ENCODE measurements around the gene PARD3B.

Gene PARD3B

DNA sequence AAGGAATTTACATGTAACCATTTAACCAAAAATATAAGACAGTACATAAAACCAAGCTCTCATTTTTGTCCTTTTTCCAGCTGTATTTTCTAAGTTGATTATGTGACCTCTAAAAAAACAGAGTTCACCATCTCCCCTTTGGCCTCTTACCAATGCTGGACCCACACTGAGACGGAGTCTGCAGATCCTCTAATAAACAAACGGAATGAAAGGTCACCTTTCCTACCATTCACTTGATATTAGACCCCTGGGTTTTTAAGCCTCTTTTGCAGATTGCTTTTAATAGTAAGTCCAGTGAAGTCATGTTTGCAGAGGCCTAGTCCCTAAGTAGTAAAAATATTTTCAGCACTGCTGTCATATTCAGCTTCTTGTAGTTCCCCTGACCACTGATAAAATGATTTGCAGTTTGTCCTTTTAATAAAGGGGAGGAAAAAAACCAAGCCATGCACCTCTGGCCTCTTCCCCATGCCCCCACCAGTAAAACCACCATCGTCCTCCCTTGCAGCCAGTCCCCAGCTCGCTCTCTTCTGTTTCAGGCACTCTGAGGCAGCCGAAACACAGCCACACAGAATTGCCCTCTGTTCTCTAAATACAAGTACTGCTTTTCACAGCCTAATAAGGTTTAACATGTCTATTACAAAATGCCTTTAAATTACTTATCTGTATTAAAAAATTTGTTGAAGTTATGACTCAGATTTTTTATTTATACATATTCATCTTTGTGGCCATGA lies 427.5 kb downstream of the PARD3B start:
- no peak for DNase-seq

DNA sequence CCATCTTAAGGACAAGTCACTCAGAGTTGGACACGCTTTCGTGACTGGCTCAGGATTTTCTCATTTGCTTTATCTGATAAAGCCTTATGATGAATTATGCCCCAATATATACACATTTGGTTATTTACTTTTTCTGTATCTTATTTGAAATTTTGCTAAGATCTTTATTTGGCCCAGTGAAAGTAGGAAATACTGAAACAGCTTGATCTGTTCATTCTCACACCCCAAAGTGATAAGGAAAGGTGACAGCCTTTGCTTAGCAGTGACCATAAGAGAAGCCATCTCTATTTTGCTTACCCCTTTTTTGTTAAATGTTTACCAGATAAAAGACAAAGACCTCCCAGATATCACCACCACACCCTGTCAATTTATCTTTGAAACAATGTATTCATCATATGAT lies 428.3 kb downstream of the PARD3B start:
- no peak for DNase-seq

DNA sequence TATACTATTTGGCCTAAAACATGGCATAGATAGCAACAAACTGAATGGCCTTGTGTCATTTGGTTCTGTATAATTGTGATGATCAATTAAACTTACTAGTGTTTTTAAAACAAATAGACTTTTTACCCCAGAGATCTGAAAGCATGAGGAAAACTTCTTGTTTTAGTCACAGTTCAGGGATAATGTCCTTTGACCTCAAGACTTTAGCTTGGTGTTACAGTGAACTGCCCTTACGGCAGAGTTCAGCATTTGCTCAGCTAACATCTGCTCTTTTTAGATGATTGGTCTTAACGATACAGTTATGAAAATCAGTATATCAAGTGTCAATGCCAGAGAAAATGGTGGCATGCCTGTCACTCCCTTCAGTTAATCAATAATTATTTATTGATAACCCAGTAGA lies 429.2 kb downstream of the PARD3B start:
- no peak for DNase-seq

DNA sequence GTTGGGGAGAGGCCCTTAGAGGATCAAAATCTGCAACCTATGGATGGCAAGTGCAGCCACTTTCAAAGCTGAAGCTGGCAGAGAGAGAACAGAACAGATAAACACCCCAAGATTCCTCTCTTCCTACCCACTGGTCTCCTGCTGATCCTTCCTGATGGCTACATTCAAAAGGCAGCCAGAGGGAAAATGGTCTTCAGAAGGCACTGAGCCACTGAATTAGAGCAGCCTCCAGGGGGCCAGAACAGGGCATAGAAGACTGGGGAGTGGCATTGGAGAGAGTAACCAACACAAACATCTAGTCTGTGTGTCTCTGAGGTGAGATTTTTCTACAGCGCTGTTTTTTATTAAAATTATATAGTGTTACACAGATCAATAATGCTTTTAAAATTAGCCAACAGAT lies 432.6 kb downstream of the PARD3B start:
- DNase-seq: no peak

DNA sequence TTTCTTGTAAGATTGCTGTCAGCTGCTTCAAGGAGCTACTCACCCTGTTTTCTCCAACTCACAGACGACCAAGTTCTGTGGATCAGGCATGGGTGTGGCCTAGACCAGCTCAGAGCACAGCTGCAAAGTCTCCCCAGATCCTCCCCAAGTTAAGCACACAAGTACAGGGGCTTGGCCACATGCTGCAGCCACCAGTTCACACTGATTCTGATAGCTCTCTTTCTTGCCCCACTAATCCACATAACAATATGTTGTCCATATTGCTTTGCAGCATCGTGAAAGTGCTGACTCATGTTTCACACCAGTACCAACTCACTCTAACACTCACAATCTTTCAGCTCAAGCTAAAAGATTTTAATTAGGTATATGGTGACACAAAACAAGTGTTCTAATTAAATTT lies 437.0 kb downstream of the PARD3B start:
- DNase-seq: peak; percentile 2

DNA sequence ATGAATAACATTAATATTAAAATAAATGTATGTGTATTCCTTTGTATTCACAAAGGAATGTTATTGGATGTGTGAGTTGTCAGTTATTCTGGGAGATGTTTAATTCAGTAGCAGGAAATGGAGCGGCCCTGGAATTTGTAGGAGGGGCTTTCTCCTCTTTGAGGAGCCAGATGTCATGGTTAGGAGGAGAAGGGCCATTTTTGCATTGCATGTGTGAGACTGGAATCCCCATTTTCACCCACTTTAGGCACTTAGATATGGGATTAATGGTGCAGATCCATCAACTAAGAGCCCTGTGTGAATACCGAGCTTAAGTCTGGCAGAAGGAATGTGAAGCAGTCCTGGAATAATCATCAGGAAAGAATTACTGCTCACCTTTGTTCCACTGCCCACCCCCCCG lies 439.2 kb downstream of the PARD3B start:
- peak; percentile 62 for DNase-seq

DNA sequence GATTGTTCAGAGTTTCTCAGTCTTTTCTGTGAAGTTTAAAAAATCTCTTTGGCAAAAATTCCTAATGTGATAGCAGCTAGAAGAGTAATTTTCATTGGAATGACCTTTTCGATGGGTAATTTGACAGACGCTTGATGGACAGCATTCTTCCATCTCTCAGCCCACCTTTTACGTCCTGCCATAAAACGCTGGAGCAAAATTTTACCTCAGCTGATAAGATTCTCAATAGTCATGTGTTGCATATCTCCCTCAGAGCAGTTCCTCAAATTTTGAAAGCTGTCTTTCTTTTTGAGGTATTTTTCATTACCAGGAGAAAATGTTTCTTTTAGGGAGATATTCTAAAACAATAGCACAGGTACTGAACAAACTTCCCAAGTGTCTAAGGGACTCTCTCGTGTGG lies 441.4 kb downstream of the PARD3B start:
- DNase-seq: no peak

DNA sequence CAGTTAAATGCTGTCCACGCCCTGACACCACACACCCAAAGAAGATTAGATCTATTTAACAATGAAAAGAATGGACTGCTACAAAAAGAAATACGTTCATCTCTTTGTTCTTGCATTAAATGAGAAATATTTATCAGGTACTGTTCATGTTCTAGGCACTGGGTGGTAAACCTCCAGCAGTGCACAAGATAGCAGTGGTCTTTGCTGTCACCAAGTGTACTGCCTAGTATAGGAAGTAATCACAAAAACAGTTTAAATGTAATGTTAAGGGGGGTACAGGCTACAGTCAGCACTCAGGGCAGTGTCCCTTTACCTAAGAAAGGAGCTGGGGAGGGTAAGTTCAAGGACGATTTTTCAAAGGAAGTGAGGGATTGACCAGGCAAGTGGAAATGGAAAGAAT lies 443.6 kb downstream of the PARD3B start:
- DNase-seq: no peak

DNA sequence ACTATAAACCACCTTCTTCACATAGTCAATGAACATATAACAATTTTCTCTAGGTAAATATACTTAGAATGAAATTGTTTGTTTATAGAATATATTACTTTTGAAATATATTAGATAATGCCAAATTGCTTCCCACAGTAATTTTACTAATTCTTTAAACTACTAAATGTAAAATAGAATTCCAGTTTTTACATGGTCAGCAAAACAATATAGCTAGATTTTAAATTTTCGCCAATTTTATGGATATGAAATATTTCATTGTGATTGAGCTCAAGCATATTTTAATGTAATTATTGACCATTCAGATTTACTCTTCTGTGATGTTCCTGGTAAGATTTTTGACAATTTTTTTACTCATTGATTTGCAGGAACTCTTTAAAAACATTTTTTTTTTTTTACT lies 444.6 kb downstream of the PARD3B start:
- no peak for DNase-seq

DNA sequence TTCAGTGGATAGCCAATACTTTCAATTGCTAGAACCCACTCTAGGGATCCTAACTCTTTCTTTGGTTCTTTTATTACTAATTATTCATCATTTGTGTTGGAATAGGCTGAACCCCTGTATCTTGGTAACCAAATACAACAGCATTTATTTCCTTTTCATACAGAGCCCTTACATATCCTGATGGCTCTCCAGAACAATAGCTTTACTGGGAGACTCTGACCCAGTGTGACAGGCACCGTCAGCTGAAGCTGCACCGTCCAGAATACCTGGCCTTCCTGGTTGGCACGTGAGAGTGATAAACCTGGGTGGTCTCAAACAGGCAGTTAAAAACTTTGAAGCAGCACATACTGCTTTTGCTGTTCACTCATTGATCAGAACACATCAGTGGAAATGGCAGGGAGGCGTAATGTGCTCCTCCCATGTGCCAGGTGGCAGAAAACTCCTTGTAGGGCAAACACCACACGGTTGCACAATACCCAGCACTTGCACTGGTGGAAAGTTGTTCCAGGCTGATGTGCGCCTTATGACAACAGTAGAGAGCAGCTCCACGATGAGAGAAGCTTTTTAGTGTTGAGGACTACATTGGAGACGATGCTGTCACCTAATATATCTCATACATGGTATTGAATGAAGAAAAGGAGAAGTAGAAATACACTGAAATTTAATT lies 456.2 kb downstream of the PARD3B start:
- DNase-seq: no peak

DNA sequence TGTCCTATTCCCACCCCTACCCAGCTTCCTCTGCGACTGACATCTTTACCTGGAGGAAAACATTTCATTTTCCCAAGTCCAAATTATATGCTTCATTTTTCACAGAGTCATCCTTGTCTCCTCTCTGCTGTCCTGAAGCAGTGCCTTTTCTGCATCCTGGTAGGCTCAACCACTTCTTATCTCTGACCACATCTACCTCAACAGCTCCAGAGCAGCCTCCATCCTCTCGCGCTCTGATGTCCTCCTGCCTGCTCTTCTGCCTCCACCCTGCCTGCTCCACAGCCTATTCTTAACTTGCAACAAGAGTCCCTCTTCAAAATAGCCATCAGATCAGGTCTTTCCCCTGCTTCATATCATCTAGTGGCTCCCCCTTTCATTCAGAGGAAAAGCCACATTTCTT lies 457.1 kb downstream of the PARD3B start:
- DNase-seq: no peak

DNA sequence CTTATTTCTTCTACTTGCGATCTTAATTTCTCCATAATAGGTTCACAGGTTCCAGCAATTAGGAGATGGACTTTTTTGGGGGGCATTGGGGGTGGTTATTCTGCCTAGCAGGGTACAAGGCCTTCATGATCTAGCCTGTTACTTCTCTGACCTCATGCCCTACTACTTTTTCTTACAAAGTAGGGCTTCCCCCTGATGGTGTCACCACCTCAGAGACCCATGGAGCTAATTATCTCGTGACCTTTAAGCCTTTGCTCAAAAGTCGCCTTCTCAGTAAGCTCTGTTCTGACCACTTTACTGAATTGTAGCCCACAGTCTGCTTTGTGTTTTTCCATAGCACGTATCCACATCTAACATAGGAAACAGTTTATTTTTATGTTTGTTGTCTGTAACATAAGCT lies 458.0 kb downstream of the PARD3B start:
- DNase-seq: no peak

DNA sequence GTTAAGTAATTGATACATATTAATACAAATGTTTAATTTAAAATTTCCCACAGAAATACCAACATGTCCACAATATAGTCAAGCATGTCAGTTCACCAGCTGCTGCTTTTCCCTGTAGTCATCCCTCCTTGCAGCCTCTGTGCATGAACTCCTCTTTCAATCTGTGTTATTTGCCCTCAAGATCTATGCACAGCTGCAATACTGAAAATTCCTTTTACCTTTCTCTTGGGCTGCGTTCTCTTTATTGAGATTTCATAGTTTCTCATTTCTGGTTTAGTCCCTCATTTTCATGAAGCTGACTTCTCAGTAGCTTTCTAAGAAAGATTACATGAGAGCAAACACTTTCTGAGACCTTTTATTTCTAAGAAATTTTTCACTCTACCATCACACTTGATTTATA lies 464.9 kb downstream of the PARD3B start:
- no peak for DNase-seq

DNA sequence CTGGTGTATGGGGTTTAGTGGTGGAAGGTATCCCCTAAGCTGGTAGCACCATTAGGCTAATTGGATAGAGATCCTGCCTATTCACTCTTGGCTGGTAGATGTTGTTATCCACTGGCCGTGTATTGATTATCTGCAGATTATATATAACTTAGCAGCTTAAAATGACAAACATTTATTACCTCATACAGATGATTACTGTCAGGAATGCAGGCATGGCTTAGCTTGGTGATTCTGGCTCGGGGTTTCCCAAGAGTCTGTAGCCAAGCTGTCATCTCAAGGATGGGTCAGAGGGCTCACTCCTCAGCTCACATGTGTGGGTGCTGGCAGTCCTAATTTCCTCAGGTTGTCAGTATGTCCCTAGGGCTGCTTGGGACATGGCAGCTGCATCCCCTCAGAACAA lies 465.8 kb downstream of the PARD3B start:
- DNase-seq: no peak

DNA sequence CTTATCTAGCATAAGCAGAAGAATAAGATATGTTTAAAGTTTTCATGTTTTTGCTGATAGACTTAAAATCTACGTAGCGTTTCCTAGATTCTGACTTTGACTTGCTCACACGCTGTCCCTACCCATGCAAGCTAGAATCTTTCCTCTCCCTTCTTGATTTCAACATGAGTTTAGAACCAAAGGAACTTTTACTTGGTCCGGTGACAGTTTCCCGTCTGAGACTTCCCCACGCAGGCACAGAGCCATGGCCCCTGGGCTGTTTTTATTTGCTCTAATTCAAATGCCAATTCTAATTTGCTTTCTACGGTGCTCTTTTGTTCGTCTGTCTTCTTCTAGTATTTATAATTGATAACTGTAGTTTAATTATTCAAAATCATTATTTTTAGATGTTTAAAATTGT lies 467.7 kb downstream of the PARD3B start:
- DNase-seq: no peak

DNA sequence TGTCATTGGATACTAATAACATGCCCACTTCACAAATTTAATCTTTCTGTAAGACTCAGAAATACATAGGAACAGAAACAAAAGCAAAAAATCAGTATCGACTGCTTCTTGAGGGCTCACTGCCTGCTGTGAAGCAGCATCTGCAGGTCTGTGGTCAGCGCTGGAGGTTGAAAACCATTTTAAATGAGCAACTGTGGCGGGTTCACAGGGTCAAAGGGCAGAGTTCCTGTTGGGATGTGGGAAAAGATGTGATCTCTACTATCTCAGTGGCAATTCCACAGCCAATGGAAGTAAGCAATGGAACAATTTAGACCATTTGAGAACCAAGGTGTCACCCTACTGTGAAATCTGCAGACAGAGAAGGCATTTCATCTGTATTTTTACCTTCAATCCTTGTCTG lies 468.3 kb downstream of the PARD3B start:
- no peak for DNase-seq

DNA sequence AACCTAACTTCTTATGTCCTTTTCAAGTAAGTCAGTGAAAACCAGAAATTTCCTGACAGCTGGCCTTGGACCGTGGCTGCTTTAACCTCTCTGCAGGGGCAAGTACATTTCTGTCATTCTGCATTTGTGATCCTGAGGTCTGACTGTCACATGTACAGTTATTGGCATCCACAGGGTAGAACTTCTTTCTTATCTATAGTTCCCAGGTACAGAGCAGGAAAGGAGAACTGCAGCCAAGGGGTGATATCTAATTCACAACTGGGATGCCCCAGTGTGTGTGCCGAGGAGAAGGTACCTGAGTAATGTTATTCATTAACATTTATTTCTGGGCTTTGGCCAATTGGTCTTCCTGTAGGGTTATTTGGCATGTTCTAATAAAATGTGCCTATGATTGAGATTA lies 468.9 kb downstream of the PARD3B start:
- DNase-seq: no peak

DNA sequence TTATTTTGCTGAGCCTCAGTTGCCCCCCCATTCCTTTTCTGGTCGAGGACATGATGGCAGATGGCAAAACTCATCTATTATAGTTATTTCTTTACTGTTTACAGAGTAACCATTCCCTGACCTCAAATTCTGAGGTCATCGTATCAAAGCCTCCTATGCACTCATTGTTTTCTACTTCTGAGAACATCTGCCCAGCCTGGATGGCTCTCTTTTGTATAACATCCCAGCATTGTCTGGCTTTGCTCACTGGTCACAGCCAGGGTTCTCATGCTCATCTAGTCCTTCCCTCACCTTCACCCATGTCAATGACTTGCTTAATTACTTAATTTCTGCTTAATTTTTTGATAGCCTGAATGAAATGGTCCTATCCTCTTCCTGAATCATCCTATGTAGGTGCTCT lies 472.1 kb downstream of the PARD3B start:
- DNase-seq: no peak

DNA sequence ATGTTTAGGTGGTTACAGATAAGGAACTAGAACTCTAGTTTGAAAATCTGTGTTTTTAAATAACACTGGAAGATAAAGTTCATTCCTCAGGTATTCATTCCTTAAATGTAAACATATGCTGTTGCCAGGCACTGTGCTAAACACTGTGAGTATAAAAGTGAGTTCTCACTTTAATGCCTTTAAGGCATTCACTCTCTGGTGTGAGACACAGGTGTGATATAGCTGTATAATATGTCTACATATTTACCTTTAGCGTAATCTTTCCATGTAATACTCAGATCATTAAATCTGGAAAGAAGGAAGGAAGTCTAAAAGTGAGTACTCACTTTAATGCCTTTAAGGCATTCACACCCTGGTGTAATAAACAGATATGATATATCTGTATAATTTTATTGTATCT lies 472.6 kb downstream of the PARD3B start:
- DNase-seq: no peak

DNA sequence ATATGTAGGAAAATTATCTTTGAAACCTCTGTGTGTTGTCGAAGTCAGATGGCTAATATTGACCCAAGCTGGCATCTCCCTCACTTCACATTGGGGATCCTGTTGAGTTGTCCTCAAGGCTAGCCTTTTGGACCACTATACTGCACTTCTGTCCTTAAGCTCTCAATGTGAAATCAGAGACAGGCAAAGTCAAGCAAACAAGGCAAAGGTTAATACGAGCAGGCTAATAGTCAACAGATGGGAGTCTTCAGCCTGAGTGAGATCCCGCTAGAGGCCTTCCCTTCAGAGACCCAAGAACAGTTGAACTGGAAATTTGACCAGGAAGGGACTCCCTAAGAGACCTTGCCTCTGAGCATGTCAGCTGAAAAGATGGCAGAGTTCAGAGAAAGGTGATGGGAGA lies 475.4 kb downstream of the PARD3B start:
- no peak for DNase-seq

DNA sequence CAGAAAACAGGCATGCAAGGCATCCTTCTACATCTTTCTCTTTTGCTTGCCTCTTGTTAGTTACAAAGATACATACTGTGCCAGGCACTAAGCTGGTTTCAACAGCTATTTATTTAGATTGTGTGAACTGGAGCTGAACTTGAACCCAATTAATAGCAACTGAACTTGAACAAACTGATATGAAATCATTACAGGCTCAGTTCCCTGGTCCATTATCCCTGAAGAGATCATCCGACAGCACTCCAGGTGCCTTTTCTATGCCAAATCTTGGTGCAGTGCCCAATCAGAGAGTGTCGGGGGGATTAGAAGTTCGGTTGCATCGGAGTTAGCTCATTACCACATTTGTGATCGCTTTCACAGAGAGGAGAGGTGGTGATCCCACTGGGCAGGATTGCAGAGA lies 477.6 kb downstream of the PARD3B start:
- DNase-seq: no peak

DNA sequence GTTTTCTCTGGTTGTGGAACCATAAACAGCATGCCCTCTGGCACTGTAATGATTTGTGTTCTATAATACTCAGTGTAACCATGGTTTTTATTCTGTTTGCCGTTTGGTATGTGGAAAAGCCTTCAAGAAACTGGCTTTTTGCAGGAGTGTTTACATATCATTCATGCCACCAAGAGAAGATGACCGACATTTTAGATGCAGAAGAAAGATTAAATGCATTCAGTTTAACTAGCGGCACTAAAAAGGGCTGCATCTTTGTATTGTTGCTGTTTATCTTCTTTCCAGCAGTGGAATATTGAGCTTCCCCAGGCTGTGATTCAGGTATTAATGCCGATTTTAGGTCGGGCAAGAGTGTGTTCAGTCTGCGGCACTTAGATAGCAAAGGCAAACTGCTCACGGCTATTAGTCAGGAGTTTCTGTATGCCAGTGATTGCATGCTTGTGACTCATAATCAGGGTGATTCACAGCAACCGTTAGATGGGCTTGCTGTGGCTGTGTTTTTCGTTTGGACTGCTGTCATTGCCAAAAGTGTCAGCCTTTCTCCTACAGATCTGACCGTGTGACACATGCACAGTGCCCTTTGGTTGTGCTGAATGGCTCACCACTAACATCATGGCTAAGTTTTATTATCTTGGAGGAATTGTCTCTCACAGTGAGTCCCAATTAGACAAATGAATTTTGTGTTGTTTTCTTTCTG lies 479.7 kb downstream of the PARD3B start:
- DNase-seq: peak; percentile 94

DNA sequence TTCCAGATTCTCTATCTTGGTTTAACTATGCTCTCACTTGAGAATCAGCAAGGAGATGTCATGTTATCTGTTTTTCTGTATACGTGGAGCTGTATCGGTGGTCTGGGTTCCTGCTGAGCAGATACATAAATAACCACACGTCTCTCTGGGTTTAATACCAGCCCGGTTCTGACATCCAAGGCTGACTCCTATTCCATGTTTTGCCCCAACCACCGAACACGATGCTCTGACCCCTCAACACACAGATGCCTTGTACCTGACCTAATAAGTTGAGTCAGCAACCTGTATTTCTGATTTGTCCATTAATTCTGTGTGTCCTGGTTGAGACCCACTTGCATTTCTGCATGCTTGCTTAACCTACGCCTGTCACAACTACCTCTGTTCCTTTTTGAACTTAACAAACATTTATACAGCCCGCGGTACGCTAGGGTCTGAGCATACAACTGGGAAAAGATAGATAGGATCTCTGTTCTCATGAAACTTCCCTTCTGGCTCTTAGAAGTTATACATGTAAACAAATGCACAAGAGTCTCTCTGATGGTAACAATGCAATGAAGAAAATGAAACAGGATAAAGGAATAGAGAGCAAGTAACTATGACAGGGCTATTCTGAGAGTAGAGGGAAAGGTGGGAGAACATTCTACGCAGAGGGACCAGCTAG lies 480.4 kb downstream of the PARD3B start:
- no peak for DNase-seq

DNA sequence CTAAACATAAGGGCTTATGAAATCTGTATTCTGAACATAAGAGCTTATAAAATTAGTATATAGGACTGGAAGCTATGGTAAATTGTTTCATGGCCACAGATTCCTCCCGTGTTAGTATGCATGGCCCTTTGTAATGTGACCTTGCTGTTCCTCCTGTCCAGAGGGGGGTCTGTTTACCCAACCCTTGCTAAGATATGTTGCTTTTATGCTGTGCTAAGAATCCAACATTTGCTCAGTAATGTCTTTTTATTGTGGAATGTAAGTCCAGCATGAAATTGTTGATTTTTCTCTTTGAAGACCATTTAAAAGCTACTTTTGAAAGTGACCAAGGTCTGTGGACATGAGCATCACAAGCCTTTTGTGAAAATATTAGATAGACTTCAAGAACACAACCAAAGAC lies 485.4 kb downstream of the PARD3B start:
- DNase-seq: no peak

All from fibroblast of skin of right quadriceps (primary cell).